ENCODE measurements around the gene SERBP1.
"Not testable (repeated sequence)": the region's sequence is repeated elsewhere in the genome, so short reads cannot be mapped to it uniquely, and the experiment has no call there.

The SERBP1 gene

GRCh38 chr1:67464058-67464457 lies 33.9 kb upstream of the SERBP1 start:
- Histone ChIP-seq H3K4me1 (ENCODE audit: control insufficient read depth in 5 of 5, insufficient read depth in 5 of 5, low read length in 5 of 5) (peaks cover 3 to 36% (median 13%) of the 10 kb centered on the region in 5 donors), H3K4me3 (ENCODE audit: low read depth in 1 of 5, low read length in 5 of 5) (no peak overlapping the region), H3K9me3 (ENCODE audit: control insufficient read depth in 5 of 5, low read length in 5 of 5) (no peaks in the 10 kb centered on the region), H3K27me3 (ENCODE audit: control insufficient read depth in 5 of 5, insufficient read depth in 4 of 5, low read length in 5 of 5) (no peaks in the 10 kb centered on the region), H3K27ac (ENCODE audit: low read depth, low read length) (no peak overlapping the region), H3K36me3 (ENCODE audit: control insufficient read depth in 5 of 5, insufficient read depth in 5 of 5, low read length in 5 of 5) (no peaks in the 10 kb centered on the region), H3K9ac (ENCODE audit: low read length in 5 of 5) (no peak overlapping the region)

DNA sequence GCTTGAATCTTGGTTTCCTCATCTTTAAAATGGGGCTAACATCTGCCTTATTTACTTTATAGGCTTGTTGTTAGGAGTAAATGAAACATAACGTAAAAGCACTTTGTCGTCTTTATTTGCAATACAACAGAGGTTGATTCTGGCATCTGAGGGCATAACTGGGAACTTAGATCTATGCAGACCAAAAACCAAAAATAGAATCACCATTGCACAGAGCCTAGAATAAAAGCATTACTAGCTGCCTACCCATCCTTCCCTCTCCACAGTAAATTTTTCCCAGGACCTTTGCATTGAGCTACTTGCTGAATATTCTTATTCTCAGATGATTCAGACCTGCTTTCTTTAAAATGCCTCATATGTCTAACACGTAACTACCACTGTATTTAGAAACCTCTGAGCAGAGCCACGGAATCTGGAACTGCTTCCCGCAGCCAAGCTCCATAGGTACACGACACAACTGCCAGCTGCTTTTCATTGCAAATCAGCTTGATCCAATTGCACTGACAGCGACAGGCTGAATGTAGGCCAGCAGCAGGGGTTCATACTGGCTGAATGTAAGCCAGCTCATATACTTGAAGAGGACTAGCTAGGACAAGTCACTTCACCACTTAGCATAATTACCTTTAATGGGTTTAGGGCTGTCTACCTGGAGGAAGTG lies 33.2 kb upstream of the SERBP1 start:
- H3K9ac ChIP-seq (ENCODE audit: low read length in 5 of 5) = no peak overlapping the region
- no peaks in the 10 kb centered on the region for H3K36me3 ChIP-seq (ENCODE audit: control insufficient read depth in 5 of 5, insufficient read depth in 5 of 5, low read length in 5 of 5)
- H3K4me3 ChIP-seq (ENCODE audit: low read depth in 1 of 5, low read length in 5 of 5) = no peak overlapping the region
- H3K27me3 ChIP-seq (ENCODE audit: control insufficient read depth in 5 of 5, insufficient read depth in 4 of 5, low read length in 5 of 5) = no peaks in the 10 kb centered on the region
- no peaks in the 10 kb centered on the region for H3K9me3 ChIP-seq (ENCODE audit: control insufficient read depth in 5 of 5, low read length in 5 of 5)
- no peak overlapping the region for H3K27ac ChIP-seq (ENCODE audit: low read depth, low read length)
- H3K4me1 ChIP-seq (ENCODE audit: control insufficient read depth in 5 of 5, insufficient read depth in 5 of 5, low read length in 5 of 5) = peaks cover 2 to 32% (median 13%) of the 10 kb centered on the region in 5 donors

DNA sequence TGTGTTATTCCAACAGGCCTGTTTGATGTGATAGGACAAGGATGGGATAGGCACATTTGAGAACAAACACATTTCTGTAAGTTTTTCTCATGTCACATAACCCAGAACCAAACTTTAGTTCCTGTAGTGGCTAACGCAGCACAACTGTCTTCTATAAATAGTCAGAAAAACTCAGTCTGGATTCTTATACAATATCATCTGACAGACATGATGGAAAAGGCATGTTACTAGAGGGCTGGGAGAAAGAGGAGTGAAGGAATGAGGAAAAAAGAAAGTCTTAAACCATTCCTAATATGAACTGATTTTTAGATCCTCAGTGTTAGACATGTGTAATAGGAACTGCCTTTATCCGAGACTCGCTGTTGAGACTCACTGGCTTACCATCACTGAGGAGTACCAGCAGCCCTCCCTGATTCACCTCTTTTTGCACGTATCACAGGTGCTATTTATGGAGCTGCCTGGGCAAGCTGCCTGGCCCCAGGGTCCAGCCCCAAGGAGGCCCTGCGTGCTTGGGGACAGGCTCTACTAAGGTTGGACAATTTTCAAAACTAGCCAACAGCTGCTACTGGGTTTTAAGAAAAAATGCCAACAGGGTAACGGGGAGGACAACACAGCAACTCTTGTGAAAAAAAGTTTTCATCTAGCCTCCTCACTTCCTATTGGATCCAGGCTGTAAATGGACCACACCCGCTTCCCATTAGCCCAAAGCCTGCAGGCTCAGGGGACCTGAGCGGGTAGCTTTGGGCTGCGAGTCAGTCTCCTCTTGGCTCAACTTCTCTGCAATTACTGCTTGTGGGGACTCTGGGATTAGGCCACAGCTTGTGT lies 30.7 kb upstream of the SERBP1 start:
- no peak overlapping the region for H3K27ac ChIP-seq (ENCODE audit: low read depth, low read length)
- no peaks in the 10 kb centered on the region for H3K36me3 ChIP-seq (ENCODE audit: control insufficient read depth in 5 of 5, insufficient read depth in 5 of 5, low read length in 5 of 5)
- H3K27me3 ChIP-seq (ENCODE audit: control insufficient read depth in 5 of 5, insufficient read depth in 4 of 5, low read length in 5 of 5) = no peaks in the 10 kb centered on the region
- peaks cover 0 to 24% (median 11%) of the 10 kb centered on the region in 5 donors for H3K4me1 ChIP-seq (ENCODE audit: control insufficient read depth in 5 of 5, insufficient read depth in 5 of 5, low read length in 5 of 5)
- no peaks in the 10 kb centered on the region for H3K9me3 ChIP-seq (ENCODE audit: control insufficient read depth in 5 of 5, low read length in 5 of 5)
- H3K9ac ChIP-seq (ENCODE audit: low read length in 5 of 5) = no peak overlapping the region
- no peak overlapping the region for H3K4me3 ChIP-seq (ENCODE audit: low read depth in 1 of 5, low read length in 5 of 5)

GRCh38 chr1:67459068-67459467 lies 28.9 kb upstream of the SERBP1 start:
- H3K4me1 ChIP-seq (ENCODE audit: control insufficient read depth in 5 of 5, insufficient read depth in 5 of 5, low read length in 5 of 5) = peaks cover 0 to 11% (median 8%) of the 10 kb centered on the region in 5 donors
- no peak overlapping the region for H3K4me3 ChIP-seq (ENCODE audit: low read depth in 1 of 5, low read length in 5 of 5)
- no peak overlapping the region for H3K9ac ChIP-seq (ENCODE audit: low read length in 5 of 5)
- H3K27me3 ChIP-seq (ENCODE audit: control insufficient read depth in 5 of 5, insufficient read depth in 4 of 5, low read length in 5 of 5) = no peaks in the 10 kb centered on the region
- no peaks in the 10 kb centered on the region for H3K9me3 ChIP-seq (ENCODE audit: control insufficient read depth in 5 of 5, low read length in 5 of 5)
- H3K36me3 ChIP-seq (ENCODE audit: control insufficient read depth in 5 of 5, insufficient read depth in 5 of 5, low read length in 5 of 5) = no peaks in the 10 kb centered on the region
- no peak overlapping the region for H3K27ac ChIP-seq (ENCODE audit: low read depth, low read length)

DNA sequence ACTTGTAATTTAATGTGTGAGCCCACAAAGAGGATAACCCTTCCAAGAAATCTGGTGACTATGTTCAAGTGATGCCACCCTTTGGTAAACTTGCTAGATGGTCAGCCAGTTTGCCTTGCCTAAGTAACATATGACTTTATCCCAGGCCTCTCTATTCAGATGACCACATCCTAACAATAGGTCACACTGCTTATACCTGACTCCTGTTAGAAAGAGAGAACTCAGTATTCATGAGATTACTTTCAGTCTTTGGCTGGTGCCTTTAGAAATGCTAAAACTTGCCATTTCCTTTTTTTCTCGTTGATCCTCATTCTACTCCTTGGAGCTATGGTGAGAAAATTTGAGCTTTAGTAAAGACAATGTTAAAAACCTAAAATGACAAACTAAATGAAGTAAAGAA lies 28.5 kb upstream of the SERBP1 start:
- peaks cover 0 to 11% (median 8%) of the 10 kb centered on the region in 5 donors for H3K4me1 ChIP-seq (ENCODE audit: control insufficient read depth in 5 of 5, insufficient read depth in 5 of 5, low read length in 5 of 5)
- no peaks in the 10 kb centered on the region for H3K9me3 ChIP-seq (ENCODE audit: control insufficient read depth in 5 of 5, low read length in 5 of 5)
- no peaks in the 10 kb centered on the region for H3K36me3 ChIP-seq (ENCODE audit: control insufficient read depth in 5 of 5, insufficient read depth in 5 of 5, low read length in 5 of 5)
- no peak overlapping the region for H3K4me3 ChIP-seq (ENCODE audit: low read depth in 1 of 5, low read length in 5 of 5)
- H3K9ac ChIP-seq (ENCODE audit: low read length in 5 of 5) = no peak overlapping the region
- no peaks in the 10 kb centered on the region for H3K27me3 ChIP-seq (ENCODE audit: control insufficient read depth in 5 of 5, insufficient read depth in 4 of 5, low read length in 5 of 5)
- no peak overlapping the region for H3K27ac ChIP-seq (ENCODE audit: low read depth, low read length)

DNA sequence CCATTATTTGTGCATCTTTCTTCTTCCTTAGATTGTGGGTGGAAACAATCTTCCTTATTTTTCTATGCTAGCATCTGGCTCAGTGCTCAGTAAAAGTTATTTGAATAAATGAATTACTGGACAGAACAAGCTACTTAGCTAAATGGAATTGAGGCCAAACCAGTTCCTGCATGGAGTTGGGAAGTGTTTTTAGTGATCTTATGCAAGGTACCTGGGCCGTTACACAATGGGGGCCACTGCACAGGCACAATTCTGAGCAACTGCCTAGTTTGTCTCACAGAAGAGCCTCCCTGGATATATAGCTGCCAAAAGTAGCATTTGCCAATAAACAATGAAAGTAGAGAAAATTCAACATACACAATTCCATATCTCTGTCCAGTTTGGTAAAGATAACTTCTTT lies 27.0 kb upstream of the SERBP1 start:
- Histone ChIP-seq H3K9ac (ENCODE audit: low read length in 5 of 5) (no peak overlapping the region), H3K4me3 (ENCODE audit: low read depth in 1 of 5, low read length in 5 of 5) (no peak overlapping the region), H3K36me3 (ENCODE audit: control insufficient read depth in 5 of 5, insufficient read depth in 5 of 5, low read length in 5 of 5) (no peaks in the 10 kb centered on the region), H3K9me3 (ENCODE audit: control insufficient read depth in 5 of 5, low read length in 5 of 5) (no peaks in the 10 kb centered on the region), H3K4me1 (ENCODE audit: control insufficient read depth in 5 of 5, insufficient read depth in 5 of 5, low read length in 5 of 5) (peaks cover 0 to 11% (median 9%) of the 10 kb centered on the region in 5 donors), H3K27me3 (ENCODE audit: control insufficient read depth in 5 of 5, insufficient read depth in 4 of 5, low read length in 5 of 5) (no peaks in the 10 kb centered on the region), H3K27ac (ENCODE audit: low read depth, low read length) (no peak overlapping the region)

GRCh38 chr1:67451815-67452214 lies 21.6 kb upstream of the SERBP1 start:
- no peak overlapping the region for H3K4me3 ChIP-seq (ENCODE audit: low read depth in 1 of 5, low read length in 5 of 5)
- no peaks in the 10 kb centered on the region for H3K27me3 ChIP-seq (ENCODE audit: control insufficient read depth in 5 of 5, insufficient read depth in 4 of 5, low read length in 5 of 5)
- H3K9ac ChIP-seq (ENCODE audit: low read length in 5 of 5) = no peak overlapping the region
- H3K4me1 ChIP-seq (ENCODE audit: control insufficient read depth in 5 of 5, insufficient read depth in 5 of 5, low read length in 5 of 5) = peaks cover 0 to 9% (median 6%) of the 10 kb centered on the region in 5 donors
- no peaks in the 10 kb centered on the region for H3K36me3 ChIP-seq (ENCODE audit: control insufficient read depth in 5 of 5, insufficient read depth in 5 of 5, low read length in 5 of 5)
- no peak overlapping the region for H3K27ac ChIP-seq (ENCODE audit: low read depth, low read length)
- no peaks in the 10 kb centered on the region for H3K9me3 ChIP-seq (ENCODE audit: control insufficient read depth in 5 of 5, low read length in 5 of 5)

GRCh38 chr1:67451356-67451755 lies 21.2 kb upstream of the SERBP1 start:
- H3K36me3 ChIP-seq (ENCODE audit: control insufficient read depth in 5 of 5, insufficient read depth in 5 of 5, low read length in 5 of 5) = no peaks in the 10 kb centered on the region
- peaks cover 0 to 14% (median 7%) of the 10 kb centered on the region in 5 donors for H3K4me1 ChIP-seq (ENCODE audit: control insufficient read depth in 5 of 5, insufficient read depth in 5 of 5, low read length in 5 of 5)
- no peak overlapping the region for H3K27ac ChIP-seq (ENCODE audit: low read depth, low read length)
- no peaks in the 10 kb centered on the region for H3K9me3 ChIP-seq (ENCODE audit: control insufficient read depth in 5 of 5, low read length in 5 of 5)
- H3K27me3 ChIP-seq (ENCODE audit: control insufficient read depth in 5 of 5, insufficient read depth in 4 of 5, low read length in 5 of 5) = no peaks in the 10 kb centered on the region
- H3K4me3 ChIP-seq (ENCODE audit: low read depth in 1 of 5, low read length in 5 of 5) = no peak overlapping the region
- H3K9ac ChIP-seq (ENCODE audit: low read length in 5 of 5) = no peak overlapping the region

GRCh38 chr1:67446893-67447292 lies 16.7 kb upstream of the SERBP1 start:
- Histone ChIP-seq H3K36me3 (ENCODE audit: control insufficient read depth in 5 of 5, insufficient read depth in 5 of 5, low read length in 5 of 5) (no peaks in the 10 kb centered on the region), H3K27ac (ENCODE audit: low read depth, low read length) (peak overlapping the region; percentile 70), H3K27me3 (ENCODE audit: control insufficient read depth in 5 of 5, insufficient read depth in 4 of 5, low read length in 5 of 5) (no peaks in the 10 kb centered on the region), H3K4me1 (ENCODE audit: control insufficient read depth in 5 of 5, insufficient read depth in 5 of 5, low read length in 5 of 5) (peaks cover 0 to 18% (median 5%) of the 10 kb centered on the region in 5 donors), H3K4me3 (ENCODE audit: low read depth in 1 of 5, low read length in 5 of 5) (no peak overlapping the region), H3K9me3 (ENCODE audit: control insufficient read depth in 5 of 5, low read length in 5 of 5) (no peaks in the 10 kb centered on the region), H3K9ac (ENCODE audit: low read length in 5 of 5) (no peak overlapping the region)

DNA sequence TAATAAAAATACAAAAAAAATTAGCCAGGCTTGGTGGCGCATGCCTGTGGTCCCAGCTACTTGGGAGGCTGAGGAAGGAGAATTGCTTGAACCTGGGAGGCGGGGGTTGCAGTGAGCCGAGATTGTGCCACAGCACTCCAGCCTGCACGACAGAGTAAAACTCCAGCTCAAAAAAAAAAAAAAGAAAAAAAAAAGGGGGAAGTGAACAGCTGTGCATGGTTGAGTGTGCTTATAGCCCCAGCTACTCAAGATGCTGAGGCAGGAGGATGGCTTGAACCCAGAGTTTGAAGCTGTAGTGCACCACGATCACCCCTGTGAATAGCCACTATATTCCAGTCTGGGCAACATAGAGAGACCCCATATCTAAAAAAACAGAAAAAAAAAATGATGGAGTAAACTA lies 15.8 kb upstream of the SERBP1 start:
- H3K9ac ChIP-seq (ENCODE audit: low read length in 5 of 5); H3K27ac ChIP-seq (ENCODE audit: low read depth, low read length); H3K27me3 ChIP-seq (ENCODE audit: control insufficient read depth in 5 of 5, insufficient read depth in 4 of 5, low read length in 5 of 5); H3K4me3 ChIP-seq (ENCODE audit: low read depth in 1 of 5, low read length in 5 of 5); H3K36me3 ChIP-seq (ENCODE audit: control insufficient read depth in 5 of 5, insufficient read depth in 5 of 5, low read length in 5 of 5); H3K9me3 ChIP-seq (ENCODE audit: control insufficient read depth in 5 of 5, low read length in 5 of 5): not testable (repeated sequence)
- peaks cover 0 to 27% (median 6%) of the 10 kb centered on the region in 5 donors for H3K4me1 ChIP-seq (ENCODE audit: control insufficient read depth in 5 of 5, insufficient read depth in 5 of 5, low read length in 5 of 5)

Data from subcutaneous abdominal adipose tissue (tissue), 5 donors.